Activated naive CD4-positive, alpha-beta T cell (primary cell): ENCODE results near the gene TVP23C.

Experiments
- DNase-seq, 4 experiments: peaks; one replicate each; lab custom pipeline; 2025; lab: John Stamatoyannopoulos, UW

The TVP23C gene

GRCh38 chr17:15496735-15497670 is 66.3 kb downstream of the TVP23C start:
- DNase-seq, result no peak

- no peak for DNase-seq
These were observed 68.5 kb downstream of the TVP23C start for GRCh38 chr17:15494821-15495220.

- DNase-seq, result no peak
These were observed 69.6 kb downstream of the TVP23C start for GRCh38 chr17:15493693-15494035.

GRCh38 chr17:15492791-15493692 is 70.2 kb downstream of the TVP23C start:
- no peak for DNase-seq

- DNase-seq, result no peak
These were observed 71.1 kb downstream of the TVP23C start for GRCh38 chr17:15492186-15492585.

GRCh38 chr17:15490634-15491261 is 72.5 kb downstream of the TVP23C start:
- DNase-seq, result no peak

GRCh38 chr17:15488557-15488956 is 74.7 kb downstream of the TVP23C start:
- no peak for DNase-seq

- no peak for DNase-seq
These were observed 78.2 kb downstream of the TVP23C start for GRCh38 chr17:15485045-15485444.

GRCh38 chr17:15483431-15483830 is 79.9 kb downstream of the TVP23C start:
- DNase-seq, result no peak

GRCh38 chr17:15482476-15482875 is 80.8 kb downstream of the TVP23C start:
- no peak for DNase-seq

GRCh38 chr17:15481481-15481880 is 81.8 kb downstream of the TVP23C start:
- DNase-seq, result no peak

GRCh38 chr17:15480204-15480603 is 83.1 kb downstream of the TVP23C start:
- no peak for DNase-seq

- DNase-seq, result no peak
These were observed 83.6 kb downstream of the TVP23C start for GRCh38 chr17:15479703-15480102.

GRCh38 chr17:15478845-15479244 is 84.4 kb downstream of the TVP23C start:
- no peak for DNase-seq

- DNase-seq, result no peak
These were observed 87.5 kb downstream of the TVP23C start for GRCh38 chr17:15475631-15476354.

GRCh38 chr17:15472891-15473290 is 90.4 kb downstream of the TVP23C start:
- DNase-seq, result no peak

GRCh38 chr17:15470536-15470935 is 92.7 kb downstream of the TVP23C start:
- DNase-seq, result no peak

- DNase-seq, result no peak
These were observed 94.0 kb downstream of the TVP23C start for GRCh38 chr17:15469260-15469659.

GRCh38 chr17:15468126-15468525 is 95.2 kb downstream of the TVP23C start:
- DNase-seq, result no peak

GRCh38 chr17:15467592-15467991 is 95.7 kb downstream of the TVP23C start, which contains the start of gene CDRT4:
Gene CDRT4 (minus strand): TSS chr17:15467621. CDS start chr17:15440238, 27,383 bp downstream.
- no peak for DNase-seq

GRCh38 chr17:15466131-15466530 is 97.2 kb downstream of the TVP23C start:
- DNase-seq, result no peak
